Activated T-cell treated with anti-CD3 and anti-CD28 coated beads, Interleukin-2, amount 50 U/mL, for 48 hours (primary cell): Measurements from ENCODE around the gene SLC35G6.
A peak's percentile ranks its signal among the peaks of the same experiment; 100 is the strongest.

ENCODE experiments used
- DNase-seq, 2 experiments: peaks; one replicate each; pipeline ENCODE4 v3.0.0-alpha.2; 2020

SLC35G6 gene

GRCh38 chr17:7508145-7508544 is 26.9 kb downstream of the SLC35G6 start:
- no peak for DNase-seq

DNA sequence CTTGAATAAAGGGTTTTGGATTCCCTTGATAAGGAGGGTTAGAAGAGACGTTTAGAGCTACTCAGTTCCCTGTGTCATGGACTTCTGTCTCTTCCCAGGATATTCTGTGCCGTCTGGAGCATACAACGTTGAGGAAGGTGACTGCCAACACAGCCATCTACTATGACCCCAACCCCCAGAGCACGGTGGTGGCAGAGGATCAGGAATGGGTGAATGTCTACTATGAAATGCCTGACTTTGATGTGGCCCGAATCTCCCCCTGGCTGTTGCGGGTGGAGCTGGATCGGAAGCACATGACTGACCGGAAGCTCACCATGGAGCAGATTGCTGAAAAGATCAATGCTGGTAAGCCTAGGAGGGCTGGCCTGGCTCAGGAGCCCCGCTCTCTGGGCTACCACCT is 27.6 kb downstream of the SLC35G6 start:
- DNase-seq, result no peak

GRCh38 chr17:7509937-7510336 is 28.7 kb downstream of the SLC35G6 start:
- no peak for DNase-seq

GRCh38 chr17:7511108-7511507 is 29.9 kb downstream of the SLC35G6 start:
- no peak for DNase-seq

DNA sequence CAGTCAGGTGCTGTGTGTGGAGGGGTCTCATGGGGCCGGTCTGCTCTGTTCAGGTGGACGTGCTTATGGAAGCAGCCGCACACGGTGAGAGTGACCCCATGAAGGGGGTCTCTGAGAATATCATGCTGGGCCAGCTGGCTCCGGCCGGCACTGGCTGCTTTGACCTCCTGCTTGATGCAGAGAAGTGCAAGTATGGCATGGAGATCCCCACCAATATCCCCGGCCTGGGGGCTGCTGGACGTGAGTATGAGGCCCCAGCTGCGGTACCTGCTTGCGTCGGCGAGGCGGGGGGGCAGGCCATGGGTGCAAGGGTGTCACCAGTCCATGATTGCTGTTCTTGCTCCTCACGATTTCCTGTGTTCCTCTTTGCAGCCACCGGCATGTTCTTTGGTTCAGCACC is 30.9 kb downstream of the SLC35G6 start:
- no peak for DNase-seq

DNA sequence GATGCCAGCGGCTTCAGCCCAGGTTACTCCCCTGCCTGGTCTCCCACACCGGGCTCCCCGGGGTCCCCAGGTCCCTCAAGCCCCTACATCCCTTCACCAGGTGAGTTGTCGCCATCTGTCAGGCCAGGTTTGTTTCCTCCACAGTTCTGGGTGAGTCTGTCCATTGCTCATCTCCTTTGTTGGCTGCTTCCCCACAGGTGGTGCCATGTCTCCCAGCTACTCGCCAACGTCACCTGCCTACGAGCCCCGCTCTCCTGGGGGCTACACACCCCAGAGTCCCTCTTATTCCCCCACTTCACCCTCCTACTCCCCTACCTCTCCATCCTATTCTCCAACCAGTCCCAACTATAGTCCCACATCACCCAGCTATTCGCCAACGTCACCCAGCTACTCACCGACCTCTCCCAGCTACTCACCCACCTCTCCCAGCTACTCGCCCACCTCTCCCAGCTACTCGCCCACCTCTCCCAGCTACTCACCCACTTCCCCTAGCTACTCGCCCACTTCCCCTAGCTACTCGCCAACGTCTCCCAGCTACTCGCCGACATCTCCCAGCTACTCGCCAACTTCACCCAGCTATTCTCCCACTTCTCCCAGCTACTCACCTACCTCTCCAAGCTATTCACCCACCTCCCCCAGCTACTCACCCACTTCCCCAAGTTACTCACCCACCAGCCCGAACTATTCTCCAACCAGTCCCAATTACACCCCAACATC is 31.7 kb downstream of the SLC35G6 start:
- no peak for DNase-seq

DNA sequence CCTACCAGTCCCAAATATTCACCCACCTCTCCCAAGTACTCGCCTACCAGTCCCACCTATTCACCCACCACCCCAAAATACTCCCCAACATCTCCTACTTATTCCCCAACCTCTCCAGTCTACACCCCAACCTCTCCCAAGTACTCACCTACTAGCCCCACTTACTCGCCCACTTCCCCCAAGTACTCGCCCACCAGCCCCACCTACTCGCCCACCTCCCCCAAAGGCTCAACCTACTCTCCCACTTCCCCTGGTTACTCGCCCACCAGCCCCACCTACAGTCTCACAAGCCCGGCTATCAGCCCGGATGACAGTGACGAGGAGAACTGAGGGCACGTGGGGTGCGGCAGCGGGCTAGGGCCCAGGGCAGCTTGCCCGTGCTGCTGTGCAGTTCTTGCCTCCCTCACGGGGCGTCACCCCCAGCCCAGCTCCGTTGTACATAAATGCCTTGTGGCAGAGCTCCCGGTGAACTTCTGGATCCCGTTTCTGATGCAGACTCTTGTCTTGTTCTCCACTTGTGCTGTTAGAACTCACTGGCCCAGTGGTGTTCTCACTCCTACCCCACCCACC is 32.7 kb downstream of the SLC35G6 start:
- no peak for DNase-seq

GRCh38 chr17:7515911-7516610 is 34.8 kb downstream of the SLC35G6 start:
- DNase-seq, result no peak

DNA sequence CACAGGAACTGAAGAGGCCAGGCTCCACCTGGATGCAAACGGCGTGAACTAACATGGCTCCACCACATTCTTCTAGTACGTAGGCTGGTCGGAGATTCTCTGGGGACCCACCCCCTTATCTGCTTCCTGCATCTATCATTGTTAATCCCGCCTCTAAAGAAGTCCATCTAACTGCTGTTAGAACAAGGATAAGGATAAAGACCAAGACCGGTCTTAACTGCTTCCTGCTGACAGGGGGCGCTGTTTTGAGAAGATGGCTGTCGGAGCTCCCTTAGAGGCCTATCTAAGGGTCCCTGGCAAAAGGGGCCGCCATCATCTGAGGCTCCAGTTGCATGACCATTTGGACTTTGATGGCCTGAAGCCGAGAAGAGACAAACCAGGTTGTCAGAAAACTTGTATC is 41.8 kb downstream of the SLC35G6 start:
- DNase-seq, result peak; percentile 54 to 60

DNA sequence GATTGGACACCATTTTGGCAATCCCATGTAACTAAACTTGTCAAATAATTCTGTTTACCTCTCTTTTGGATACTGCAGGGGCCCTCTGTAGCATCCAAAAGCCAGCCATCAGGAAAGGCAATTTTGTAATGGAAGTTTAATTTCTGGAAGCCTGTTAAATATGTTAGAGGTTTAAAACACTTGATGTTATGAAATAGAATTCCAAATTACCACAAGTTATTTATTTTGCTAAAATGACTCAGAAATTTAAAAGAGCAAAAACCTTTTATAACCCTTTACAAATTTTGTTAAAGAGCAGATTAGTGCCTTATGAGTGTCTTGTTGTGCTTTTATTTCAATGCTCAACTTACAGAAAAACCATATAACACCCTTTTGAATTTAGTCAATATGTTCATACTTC is 47.6 kb downstream of the SLC35G6 start:
- DNase-seq, result no peak

- no peak for DNase-seq
Observed at GRCh38 chr17:7530023-7530900, 49.0 kb downstream of the SLC35G6 start.
